ENCODE results near the gene TIMM13.
"Not testable (repeated sequence)": the region's sequence is repeated elsewhere in the genome, so short reads cannot be mapped to it uniquely, and the experiment has no call there.

Gene TIMM13

DNA sequence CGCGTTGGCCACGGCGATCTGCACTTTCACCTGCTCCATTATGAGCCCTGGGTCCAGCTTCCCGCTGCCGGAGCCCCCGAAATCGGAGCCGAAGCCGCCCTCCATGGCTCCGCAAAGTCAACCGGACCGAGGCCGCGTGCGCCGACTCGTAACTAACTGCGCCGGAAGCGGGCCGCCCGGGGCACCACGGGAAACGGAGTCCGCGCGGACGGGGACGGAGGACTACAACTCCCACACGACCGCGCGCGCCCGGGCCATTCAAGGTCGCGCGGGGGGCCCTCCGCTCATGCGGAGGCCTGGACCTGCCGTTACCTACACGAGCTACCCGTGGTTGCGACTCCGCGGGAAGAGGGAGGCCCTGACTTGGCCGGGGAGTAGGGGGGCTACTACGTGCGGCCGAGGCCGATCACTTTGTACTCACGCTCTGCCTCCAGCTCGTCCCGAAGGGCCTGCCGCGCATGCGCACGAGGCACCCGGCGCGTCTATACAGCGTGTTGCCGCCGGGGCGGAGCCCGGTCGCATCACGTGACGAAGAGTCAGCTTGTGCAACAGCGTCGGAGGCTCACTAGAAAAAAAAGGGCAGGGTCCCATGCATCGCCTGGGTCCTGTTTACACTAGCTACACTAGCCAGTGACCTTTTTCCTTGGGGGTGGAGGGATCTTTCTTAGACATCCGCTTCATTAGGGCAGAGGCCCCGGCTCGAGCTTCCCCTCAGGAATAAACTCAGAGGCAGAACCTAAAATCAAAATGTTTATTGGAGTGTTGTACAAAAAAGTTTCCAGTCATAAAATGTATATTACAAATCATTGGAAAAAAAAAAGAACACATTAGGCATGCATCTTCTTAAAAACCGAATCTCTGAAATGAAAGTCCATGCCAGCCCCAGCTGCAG lies at the start of gene TIMM13:
Gene TIMM13, minus strand, starts transcription at position 158 of the 892 bp plus-strand sequence. Its CDS starts 53 bp downstream, at position 105.
- H3K27me3 ChIP-seq (ENCODE audit: control insufficient read depth, insufficient read depth, low read length), result no peaks in the 10 kb centered on the region
- peaks cover 12% of the 10 kb centered on the region for H3K4me1 ChIP-seq (ENCODE audit: control insufficient read depth, insufficient read depth, low read length)
- no peak within 1 kb of the TSS for H3K27ac ChIP-seq (ENCODE audit: low read length)
- peak within 1 kb of the TSS; percentile 85 for H3K4me3 ChIP-seq (ENCODE audit: low read length)
- no CpG with 5 or more reads among the region's 77 CpGs for WGBS (ENCODE audit: insufficient coverage, insufficient read length)
- peaks cover 35% of the 10 kb centered on the region for H3K36me3 ChIP-seq (ENCODE audit: control insufficient read depth, insufficient read depth, low read length)
- DNase-seq (ENCODE audit: low read depth, low spot score), result peak; percentile 93
- H3K9me3 ChIP-seq (ENCODE audit: control insufficient read depth, insufficient read depth, low read length), result no peaks in the 10 kb centered on the region

DNA sequence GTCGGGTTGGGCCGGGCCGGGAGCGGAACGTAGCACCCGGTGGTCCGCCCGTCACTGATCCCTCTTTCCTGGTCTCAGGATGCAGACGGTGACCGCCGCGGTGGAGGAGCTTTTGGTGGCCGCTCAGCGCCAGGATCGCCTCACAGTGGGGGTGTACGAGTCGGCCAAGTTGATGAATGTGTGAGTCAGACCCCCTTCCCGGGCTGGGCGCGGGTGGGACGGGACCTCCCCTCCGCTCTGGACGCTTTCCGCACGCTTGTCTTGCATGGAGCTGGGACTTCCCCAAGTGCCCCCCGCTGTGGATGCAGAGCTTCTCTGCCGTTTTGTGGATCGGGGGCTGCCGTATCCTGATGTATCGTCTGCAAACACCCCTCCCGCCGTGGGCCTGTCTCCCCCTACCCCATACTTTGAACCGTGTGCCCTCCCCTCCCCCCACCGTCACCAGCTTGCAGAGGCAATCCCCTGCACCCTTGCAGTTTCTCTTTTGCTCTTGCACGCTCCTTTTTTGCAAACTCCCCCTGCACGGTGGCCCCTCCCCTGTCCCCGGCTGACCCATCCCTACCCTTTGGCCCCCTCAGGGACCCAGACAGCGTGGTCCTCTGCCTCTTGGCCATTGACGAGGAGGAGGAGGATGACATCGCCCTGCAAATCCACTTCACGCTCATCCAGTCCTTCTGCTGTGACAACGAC lies 49.2 kb upstream of the TIMM13 start:
- no peaks in the 10 kb centered on the region for H3K27me3 ChIP-seq (ENCODE audit: control insufficient read depth, insufficient read depth, low read length)
- H3K36me3 ChIP-seq (ENCODE audit: control insufficient read depth, insufficient read depth, low read length), result no peaks in the 10 kb centered on the region
- H3K4me1 ChIP-seq (ENCODE audit: control insufficient read depth, insufficient read depth, low read length), result peaks cover 5% of the 10 kb centered on the region; the same call in 1 of the 2 replicates
- H3K9me3 ChIP-seq (ENCODE audit: control insufficient read depth, insufficient read depth, low read length), result no peaks in the 10 kb centered on the region
- DNase-seq (ENCODE audit: low read depth, low spot score), result no peak
- H3K4me3 ChIP-seq (ENCODE audit: low read length), result peak overlapping the region; percentile 74
- WGBS (ENCODE audit: insufficient coverage, insufficient read length), result no CpG with 5 or more reads among the region's 42 CpGs
- H3K27ac ChIP-seq (ENCODE audit: low read length), result no peak overlapping the region

DNA sequence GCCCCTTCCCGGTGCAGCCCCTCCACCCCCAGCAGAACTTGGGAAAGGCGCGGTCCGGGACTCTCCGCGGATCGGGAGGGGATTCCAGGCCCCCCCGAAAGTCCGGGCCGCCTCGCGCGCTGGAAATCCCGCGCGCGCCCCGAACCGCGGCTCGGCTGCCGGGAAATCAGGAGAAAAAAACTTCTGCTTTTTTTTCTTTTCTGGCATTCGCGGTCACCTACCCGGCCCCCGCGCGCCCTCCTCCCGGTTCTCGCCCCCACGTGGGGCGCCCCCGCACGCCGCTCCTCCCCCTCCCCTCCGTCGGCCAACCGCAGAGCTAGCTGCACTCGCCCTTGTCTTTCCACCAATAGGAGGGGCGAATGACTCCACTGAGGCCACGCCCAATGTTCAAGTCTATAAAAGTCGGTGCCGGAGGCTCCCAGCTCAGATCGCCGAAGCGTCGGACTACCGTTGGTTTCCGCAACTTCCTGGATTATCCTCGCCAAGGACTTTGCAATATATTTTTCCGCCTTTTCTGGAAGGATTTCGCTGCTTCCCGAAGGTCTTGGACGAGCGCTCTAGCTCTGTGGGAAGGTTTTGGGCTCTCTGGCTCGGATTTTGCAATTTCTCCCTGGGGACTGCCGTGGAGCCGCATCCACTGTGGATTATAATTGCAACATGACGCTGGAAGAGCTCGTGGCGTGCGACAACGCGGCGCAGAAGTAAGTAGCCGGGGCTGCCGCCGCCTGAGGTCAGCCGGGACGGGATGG lies 48.5 kb upstream of the TIMM13 start, which contains the start of gene GADD45B:
Gene GADD45B, plus strand, starts transcription at position 426 of the 749 bp plus-strand sequence. Its CDS starts 232 bp downstream, at position 658.
- DNase-seq (ENCODE audit: low read depth, low spot score), result peak; percentile 87
- Histone ChIP-seq H3K36me3 (ENCODE audit: control insufficient read depth, insufficient read depth, low read length) (no peaks in the 10 kb centered on the region), H3K4me1 (ENCODE audit: control insufficient read depth, insufficient read depth, low read length) (peaks cover 5% of the 10 kb centered on the region; the same call in 1 of the 2 replicates), H3K4me3 (ENCODE audit: low read length) (peak within 1 kb of the TSS; percentile 74), H3K27me3 (ENCODE audit: control insufficient read depth, insufficient read depth, low read length) (no peaks in the 10 kb centered on the region), H3K9me3 (ENCODE audit: control insufficient read depth, insufficient read depth, low read length) (no peaks in the 10 kb centered on the region), H3K27ac (ENCODE audit: low read length) (no peak within 1 kb of the TSS)
- WGBS (ENCODE audit: insufficient coverage, insufficient read length), result no CpG with 5 or more reads among the region's 70 CpGs

DNA sequence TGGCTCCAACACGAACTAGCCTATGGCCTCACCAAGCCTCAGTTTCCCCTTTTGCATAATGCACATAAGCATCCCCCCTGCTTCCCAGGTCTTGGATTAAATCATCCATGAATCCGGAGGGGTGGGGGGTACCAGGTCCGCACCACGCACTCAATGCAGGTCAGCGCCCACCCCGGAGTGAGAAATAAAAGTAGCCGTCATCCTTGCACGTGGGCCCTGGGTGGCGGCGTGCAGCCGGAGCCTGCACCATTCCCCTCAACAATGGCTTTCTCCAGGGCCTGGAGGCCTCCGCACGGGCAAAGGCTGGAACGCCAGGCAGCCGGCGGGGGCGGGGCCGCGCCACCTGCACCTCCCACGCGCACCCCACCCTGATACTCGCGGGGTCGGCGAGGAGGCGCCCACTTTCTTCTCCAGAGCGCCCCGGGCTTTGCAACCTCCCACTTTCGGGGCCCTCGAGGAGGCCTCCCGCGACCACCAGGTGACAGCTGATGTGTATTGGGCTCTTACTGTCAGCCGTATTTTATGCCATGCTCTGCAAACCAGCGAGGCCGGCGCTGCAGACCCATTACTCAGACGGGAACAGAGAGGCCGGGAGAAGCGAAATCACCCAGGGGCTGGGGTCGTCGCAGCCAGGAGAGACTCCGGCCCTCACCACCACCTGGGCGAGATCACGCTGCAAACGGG lies 47.8 kb upstream of the TIMM13 start:
- Histone ChIP-seq H3K9me3 (ENCODE audit: control insufficient read depth, insufficient read depth, low read length) (no peaks in the 10 kb centered on the region), H3K27me3 (ENCODE audit: control insufficient read depth, insufficient read depth, low read length) (no peaks in the 10 kb centered on the region), H3K27ac (ENCODE audit: low read length) (no peak overlapping the region), H3K36me3 (ENCODE audit: control insufficient read depth, insufficient read depth, low read length) (no peaks in the 10 kb centered on the region), H3K4me1 (ENCODE audit: control insufficient read depth, insufficient read depth, low read length) (peaks cover 5% of the 10 kb centered on the region; the same call in 1 of the 2 replicates), H3K4me3 (ENCODE audit: low read length) (peak overlapping the region; percentile 4; the same call in 1 of the 2 replicates)
- WGBS (ENCODE audit: insufficient coverage, insufficient read length), result no CpG with 5 or more reads among the region's 45 CpGs
- no peak for DNase-seq (ENCODE audit: low read depth, low spot score)

DNA sequence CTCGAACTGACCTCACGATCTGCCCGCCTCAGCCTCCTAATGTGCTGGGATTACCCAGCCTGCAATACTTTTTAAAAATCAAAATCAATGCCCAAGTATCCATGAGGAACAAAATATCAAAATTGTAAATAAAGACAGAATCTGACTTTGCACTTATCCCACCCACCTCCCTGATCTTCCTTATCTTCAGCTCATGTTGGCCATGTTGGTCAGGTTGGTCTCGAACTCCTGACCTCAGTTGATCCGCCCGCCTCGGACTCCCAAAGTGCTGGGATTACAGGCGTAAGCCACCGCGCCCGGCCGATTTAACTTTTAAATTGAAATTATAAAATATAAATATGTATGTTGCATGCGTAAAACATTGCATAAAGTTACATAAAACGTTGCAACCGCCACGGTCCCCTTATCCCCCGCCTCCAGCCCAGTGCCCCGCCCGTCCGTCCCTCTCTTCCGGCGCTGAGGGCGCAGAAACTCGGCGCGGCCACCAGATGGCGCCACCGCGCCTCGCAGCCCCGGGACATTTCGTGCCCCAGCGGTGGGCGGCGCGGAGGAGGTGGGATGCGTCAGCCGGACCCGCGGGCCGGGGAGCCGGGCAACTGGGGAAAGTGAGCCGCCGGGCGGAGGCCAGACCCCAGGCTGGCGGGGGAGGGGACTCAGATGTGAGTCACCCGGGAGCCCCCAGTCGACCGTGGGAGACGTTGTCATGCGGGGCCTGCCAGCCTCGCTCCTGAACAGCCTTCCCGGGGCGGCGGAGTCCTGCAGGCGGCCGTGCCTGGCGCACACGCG lies 47.0 kb upstream of the TIMM13 start:
- Histone ChIP-seq H3K4me3 (ENCODE audit: low read length) (no peak overlapping the region; the same call in 1 of the 2 replicates), H3K9me3 (ENCODE audit: control insufficient read depth, insufficient read depth, low read length) (no peaks in the 10 kb centered on the region), H3K4me1 (ENCODE audit: control insufficient read depth, insufficient read depth, low read length) (peaks cover 5% of the 10 kb centered on the region; the same call in 1 of the 2 replicates), H3K27me3 (ENCODE audit: control insufficient read depth, insufficient read depth, low read length) (no peaks in the 10 kb centered on the region), H3K36me3 (ENCODE audit: control insufficient read depth, insufficient read depth, low read length) (no peaks in the 10 kb centered on the region), H3K27ac (ENCODE audit: low read length) (no peak overlapping the region)
- WGBS (ENCODE audit: insufficient coverage, insufficient read length), result no CpG with 5 or more reads among the region's 60 CpGs
- DNase-seq (ENCODE audit: low read depth, low spot score), result no peak

DNA sequence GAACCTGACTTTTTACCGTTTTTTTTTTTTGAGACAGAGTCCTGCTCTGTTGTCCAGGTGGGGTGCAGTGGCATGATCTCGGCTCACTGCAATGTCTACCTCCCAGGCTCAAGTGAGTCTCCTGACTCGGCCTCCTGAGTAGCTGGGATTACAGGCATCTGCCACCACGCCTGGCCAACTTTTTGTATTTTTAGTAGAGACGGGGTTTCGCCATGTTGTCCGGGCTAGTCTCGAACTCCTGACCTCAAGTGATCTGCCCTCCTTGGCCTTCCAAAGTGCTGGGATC lies 42.5 kb upstream of the TIMM13 start:
- not testable (repeated sequence) for H3K27me3 ChIP-seq (ENCODE audit: control insufficient read depth, insufficient read depth, low read length); H3K36me3 ChIP-seq (ENCODE audit: control insufficient read depth, insufficient read depth, low read length); H3K4me1 ChIP-seq (ENCODE audit: control insufficient read depth, insufficient read depth, low read length); H3K4me3 ChIP-seq (ENCODE audit: low read length); H3K9me3 ChIP-seq (ENCODE audit: control insufficient read depth, insufficient read depth, low read length); H3K27ac ChIP-seq (ENCODE audit: low read length); DNase-seq (ENCODE audit: low read depth, low spot score)
- no CpG with 5 or more reads among the region's 8 CpGs for WGBS (ENCODE audit: insufficient coverage, insufficient read length)

DNA sequence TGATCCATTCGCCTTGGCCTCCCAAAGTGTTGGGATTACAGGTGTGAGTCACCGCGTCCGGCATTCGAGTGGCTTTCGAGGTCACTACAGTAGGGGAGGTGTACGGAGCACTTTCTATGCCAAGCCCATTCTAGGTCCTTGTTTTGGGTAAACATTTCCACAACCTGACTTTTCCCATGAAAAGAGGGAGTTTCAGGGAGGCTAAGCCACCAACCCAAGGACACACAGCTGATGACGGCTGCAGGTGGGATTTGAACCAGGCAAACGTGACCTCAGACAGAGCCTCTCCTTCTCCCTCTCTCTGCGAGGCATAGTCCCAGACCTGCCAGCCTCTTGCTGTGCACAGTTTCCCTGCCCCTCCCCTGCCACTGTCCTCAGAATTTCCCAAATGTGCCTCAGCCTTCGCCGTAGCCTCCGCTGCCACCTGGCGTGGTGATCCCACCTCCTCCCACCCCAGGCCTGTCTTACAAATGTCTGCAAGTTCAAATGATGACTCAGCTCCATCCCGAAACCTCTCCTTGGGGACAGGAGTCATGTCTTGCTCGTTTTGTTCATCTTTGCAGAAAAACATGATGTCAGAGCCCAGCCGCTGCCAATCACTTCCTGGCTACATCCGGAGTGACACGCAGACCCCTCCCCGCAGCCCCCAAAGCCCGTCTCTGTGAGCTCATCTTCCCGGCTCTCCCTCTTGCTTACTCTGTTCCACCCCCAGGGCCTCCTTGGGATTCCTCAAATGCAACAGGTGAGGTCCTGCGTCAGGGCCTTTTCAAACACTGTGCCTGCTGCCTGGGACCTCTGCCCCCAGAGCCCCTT lies 41.9 kb upstream of the TIMM13 start:
- no peaks in the 10 kb centered on the region for H3K36me3 ChIP-seq (ENCODE audit: control insufficient read depth, insufficient read depth, low read length)
- H3K27ac ChIP-seq (ENCODE audit: low read length), result no peak overlapping the region
- no peaks in the 10 kb centered on the region for H3K4me1 ChIP-seq (ENCODE audit: control insufficient read depth, insufficient read depth, low read length)
- H3K4me3 ChIP-seq (ENCODE audit: low read length), result no peak overlapping the region
- no CpG with 5 or more reads among the region's 23 CpGs for WGBS (ENCODE audit: insufficient coverage, insufficient read length)
- H3K9me3 ChIP-seq (ENCODE audit: control insufficient read depth, insufficient read depth, low read length), result no peaks in the 10 kb centered on the region
- no peaks in the 10 kb centered on the region for H3K27me3 ChIP-seq (ENCODE audit: control insufficient read depth, insufficient read depth, low read length)
- no peak for DNase-seq (ENCODE audit: low read depth, low spot score)

DNA sequence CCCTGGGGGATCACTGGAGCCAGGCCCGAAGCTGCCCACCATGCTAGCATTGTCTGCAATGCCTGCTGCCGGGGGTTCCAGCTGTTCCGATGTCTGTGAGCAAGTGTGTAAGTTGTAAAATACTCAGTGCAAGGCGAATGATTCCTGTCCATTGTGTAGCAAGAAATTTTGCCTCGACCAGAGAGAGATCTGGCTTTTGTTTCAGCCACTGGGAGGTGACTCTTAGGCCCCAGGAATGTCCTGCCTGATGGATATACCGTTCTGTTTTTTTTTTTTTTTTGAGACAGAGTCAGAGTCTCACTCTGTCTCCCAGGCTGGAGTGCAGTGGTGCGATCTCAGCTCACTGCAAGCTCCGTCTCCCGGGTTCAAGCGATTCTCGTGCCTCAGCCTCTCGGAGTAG lies 41.2 kb upstream of the TIMM13 start:
- Histone ChIP-seq H3K27ac (ENCODE audit: low read length) (no peak overlapping the region), H3K4me1 (ENCODE audit: control insufficient read depth, insufficient read depth, low read length) (no peaks in the 10 kb centered on the region), H3K27me3 (ENCODE audit: control insufficient read depth, insufficient read depth, low read length) (no peaks in the 10 kb centered on the region), H3K9me3 (ENCODE audit: control insufficient read depth, insufficient read depth, low read length) (no peaks in the 10 kb centered on the region), H3K36me3 (ENCODE audit: control insufficient read depth, insufficient read depth, low read length) (no peaks in the 10 kb centered on the region), H3K4me3 (ENCODE audit: low read length) (no peak overlapping the region)
- DNase-seq (ENCODE audit: low read depth, low spot score), result no peak
- WGBS (ENCODE audit: insufficient coverage, insufficient read length), result no CpG with 5 or more reads among the region's 12 CpGs

DNA sequence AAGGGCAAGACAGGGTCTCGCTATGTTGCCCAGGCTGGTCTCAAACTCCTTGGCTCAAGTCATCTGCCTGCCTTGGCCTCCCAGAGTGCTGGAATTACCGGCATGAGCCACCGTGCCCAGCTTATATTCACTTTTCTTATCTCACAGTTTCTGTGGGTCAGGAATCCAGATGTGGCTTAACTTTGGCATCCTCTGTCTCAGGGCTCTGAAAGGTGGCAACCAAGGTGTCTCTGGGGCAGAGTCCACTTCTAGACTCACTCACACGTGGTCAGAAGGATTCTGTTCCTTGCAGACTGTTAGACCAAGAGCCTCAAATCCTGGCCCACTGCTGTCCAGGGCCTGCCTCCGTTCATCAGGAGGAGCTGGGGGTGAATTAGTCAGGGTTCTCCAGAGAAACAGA lies 37.0 kb upstream of the TIMM13 start:
- no peaks in the 10 kb centered on the region for H3K4me1 ChIP-seq (ENCODE audit: control insufficient read depth, insufficient read depth, low read length)
- no peaks in the 10 kb centered on the region for H3K36me3 ChIP-seq (ENCODE audit: control insufficient read depth, insufficient read depth, low read length)
- DNase-seq (ENCODE audit: low read depth, low spot score), result no peak
- no peak overlapping the region for H3K4me3 ChIP-seq (ENCODE audit: low read length)
- no peaks in the 10 kb centered on the region for H3K9me3 ChIP-seq (ENCODE audit: control insufficient read depth, insufficient read depth, low read length)
- no peak overlapping the region for H3K27ac ChIP-seq (ENCODE audit: low read length)
- H3K27me3 ChIP-seq (ENCODE audit: control insufficient read depth, insufficient read depth, low read length), result no peaks in the 10 kb centered on the region
- WGBS (ENCODE audit: insufficient coverage, insufficient read length), result no CpG with 5 or more reads among the region's 5 CpGs
